ENCODE data around the gene LYPD8. TPM values are rescaled to one million over a fixed set of nuclear protein-coding genes. Genes with fewer than 3 reads are reported as not detected.

LYPD8 gene
- total RNA-seq, 1 donor from 2014 or later, result not detected

DNA sequence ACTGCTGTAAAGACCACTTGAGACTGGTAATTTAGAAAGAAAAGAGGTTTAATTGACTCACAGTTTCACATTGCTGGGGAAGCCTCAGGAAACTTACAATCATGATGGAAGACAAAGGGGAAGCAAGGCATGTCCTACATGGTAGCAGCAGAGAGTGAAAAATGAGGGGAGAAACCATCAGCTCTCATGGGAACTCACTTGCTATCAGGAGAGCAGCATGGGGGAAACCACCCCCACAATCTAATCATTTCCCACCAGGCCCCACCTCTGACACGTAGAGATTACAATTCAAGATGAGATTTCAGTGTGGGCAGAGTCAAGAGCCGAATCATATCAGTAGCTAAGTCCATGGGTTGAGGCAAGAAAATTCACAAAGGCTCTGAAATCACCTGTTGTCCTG is 23.8 kb upstream of the LYPD8 start:
- Mint-ChIP-seq H3K27ac (no peak overlapping the region), H3K36me3 (ENCODE audit: insufficient read depth) (peaks cover 4% of the 10 kb centered on the region), H3K4me1 (ENCODE audit: low read depth) (no peaks in the 10 kb centered on the region), H3K27me3 (no peaks in the 10 kb centered on the region), H3K4me3 (ENCODE audit: low read depth) (no peak overlapping the region), H3K9me3 (ENCODE audit: low read depth) (peaks cover 66% of the 10 kb centered on the region)
- DNase-seq (ENCODE audit: low spot score, unreplicated experiment), result no peak
- TF ChIP-seq, protein P1, sequence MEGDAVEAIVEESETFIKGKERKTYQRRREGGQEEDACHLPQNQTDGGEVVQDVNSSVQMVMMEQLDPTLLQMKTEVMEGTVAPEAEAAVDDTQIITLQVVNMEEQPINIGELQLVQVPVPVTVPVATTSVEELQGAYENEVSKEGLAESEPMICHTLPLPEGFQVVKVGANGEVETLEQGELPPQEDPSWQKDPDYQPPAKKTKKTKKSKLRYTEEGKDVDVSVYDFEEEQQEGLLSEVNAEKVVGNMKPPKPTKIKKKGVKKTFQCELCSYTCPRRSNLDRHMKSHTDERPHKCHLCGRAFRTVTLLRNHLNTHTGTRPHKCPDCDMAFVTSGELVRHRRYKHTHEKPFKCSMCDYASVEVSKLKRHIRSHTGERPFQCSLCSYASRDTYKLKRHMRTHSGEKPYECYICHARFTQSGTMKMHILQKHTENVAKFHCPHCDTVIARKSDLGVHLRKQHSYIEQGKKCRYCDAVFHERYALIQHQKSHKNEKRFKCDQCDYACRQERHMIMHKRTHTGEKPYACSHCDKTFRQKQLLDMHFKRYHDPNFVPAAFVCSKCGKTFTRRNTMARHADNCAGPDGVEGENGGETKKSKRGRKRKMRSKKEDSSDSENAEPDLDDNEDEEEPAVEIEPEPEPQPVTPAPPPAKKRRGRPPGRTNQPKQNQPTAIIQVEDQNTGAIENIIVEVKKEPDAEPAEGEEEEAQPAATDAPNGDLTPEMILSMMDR (IDR thresholded peaks at IDR 0.05; ENCODE audit: unreplicated experiment), result no peak

DNA sequence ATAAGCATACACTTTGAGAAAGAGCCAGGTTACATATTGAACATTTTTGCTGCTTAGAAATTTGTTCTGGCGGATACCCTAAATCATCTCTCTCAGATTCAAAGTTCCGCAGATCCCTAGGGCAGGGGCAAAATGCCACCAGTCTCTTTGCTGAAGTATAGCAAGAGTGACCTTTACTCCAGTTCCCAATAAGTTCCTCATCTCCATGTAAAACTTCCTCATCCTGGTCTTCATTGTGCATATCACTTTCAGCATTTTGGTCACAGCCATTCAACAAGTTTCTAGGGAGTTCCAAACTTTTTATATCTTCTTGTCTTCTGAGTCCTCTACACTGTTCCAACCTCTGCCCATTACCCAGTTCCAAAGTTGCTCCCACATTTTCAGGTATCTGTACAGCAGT is 23.3 kb upstream of the LYPD8 start:
- no peaks in the 10 kb centered on the region for H3K4me1 Mint-ChIP-seq (ENCODE audit: low read depth)
- H3K4me3 Mint-ChIP-seq (ENCODE audit: low read depth), result no peak overlapping the region
- H3K27ac Mint-ChIP-seq, result no peak overlapping the region
- H3K9me3 Mint-ChIP-seq (ENCODE audit: low read depth), result peaks cover 66% of the 10 kb centered on the region
- TF ChIP-seq, protein P1 (IDR thresholded peaks at IDR 0.05; ENCODE audit: unreplicated experiment), result no peak
- no peaks in the 10 kb centered on the region for H3K27me3 Mint-ChIP-seq
- DNase-seq (ENCODE audit: low spot score, unreplicated experiment), result no peak
- H3K36me3 Mint-ChIP-seq (ENCODE audit: insufficient read depth), result peaks cover 4% of the 10 kb centered on the region

DNA sequence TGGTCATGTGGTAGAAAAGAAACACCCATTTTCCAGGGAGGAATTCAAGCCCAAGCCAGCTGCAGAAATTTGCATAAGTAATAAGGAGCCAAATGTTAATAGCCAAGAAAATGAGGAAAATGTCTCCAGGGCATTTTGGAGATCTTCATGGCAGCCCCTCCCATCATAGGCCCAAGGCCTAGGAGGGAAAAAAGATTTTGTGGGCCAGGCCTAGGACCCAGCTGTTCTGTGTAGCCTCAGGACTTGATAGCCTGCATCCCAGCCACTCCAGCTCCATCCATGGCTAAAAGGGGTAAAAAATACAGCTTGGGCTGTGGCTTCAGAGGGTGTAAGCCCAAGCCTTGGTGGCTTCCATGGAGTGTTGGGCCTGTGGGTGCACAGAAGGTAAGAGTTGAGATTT is 21.4 kb upstream of the LYPD8 start:
- Mint-ChIP-seq H3K27ac (no peak overlapping the region), H3K36me3 (ENCODE audit: insufficient read depth) (peaks cover 3% of the 10 kb centered on the region), H3K4me3 (ENCODE audit: low read depth) (no peak overlapping the region), H3K4me1 (ENCODE audit: low read depth) (no peaks in the 10 kb centered on the region), H3K9me3 (ENCODE audit: low read depth) (peaks cover 60% of the 10 kb centered on the region), H3K27me3 (no peaks in the 10 kb centered on the region)
- no peak for DNase-seq (ENCODE audit: low spot score, unreplicated experiment)
- TF ChIP-seq, protein P1 (IDR thresholded peaks at IDR 0.05; ENCODE audit: unreplicated experiment), result no peak

DNA sequence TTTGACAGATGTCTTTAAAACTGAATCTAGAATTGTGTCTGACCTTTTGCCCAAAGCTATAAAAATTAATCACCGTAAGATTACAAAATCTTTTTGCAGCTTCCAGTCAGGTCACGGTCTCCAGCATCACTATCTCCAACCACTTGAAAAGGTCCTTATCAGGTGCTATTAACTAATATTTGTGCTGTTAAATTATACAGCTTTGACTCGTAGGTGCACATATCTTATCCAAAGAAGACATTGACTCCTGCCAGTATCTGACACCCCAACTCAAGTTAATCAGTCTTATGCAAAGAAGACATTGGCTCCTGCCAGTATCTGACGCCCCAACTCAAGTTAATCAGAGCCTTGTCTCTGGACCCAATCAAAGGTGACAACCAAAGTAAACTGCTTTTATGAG is 19.9 kb upstream of the LYPD8 start:
- Mint-ChIP-seq H3K9me3 (ENCODE audit: low read depth) (peaks cover 59% of the 10 kb centered on the region), H3K36me3 (ENCODE audit: insufficient read depth) (peaks cover 1% of the 10 kb centered on the region), H3K27ac (no peak overlapping the region), H3K4me3 (ENCODE audit: low read depth) (no peak overlapping the region), H3K4me1 (ENCODE audit: low read depth) (no peaks in the 10 kb centered on the region), H3K27me3 (no peaks in the 10 kb centered on the region)
- DNase-seq (ENCODE audit: low spot score, unreplicated experiment), result no peak
- TF ChIP-seq, protein P1 (IDR thresholded peaks at IDR 0.05; ENCODE audit: unreplicated experiment), result no peak

DNA sequence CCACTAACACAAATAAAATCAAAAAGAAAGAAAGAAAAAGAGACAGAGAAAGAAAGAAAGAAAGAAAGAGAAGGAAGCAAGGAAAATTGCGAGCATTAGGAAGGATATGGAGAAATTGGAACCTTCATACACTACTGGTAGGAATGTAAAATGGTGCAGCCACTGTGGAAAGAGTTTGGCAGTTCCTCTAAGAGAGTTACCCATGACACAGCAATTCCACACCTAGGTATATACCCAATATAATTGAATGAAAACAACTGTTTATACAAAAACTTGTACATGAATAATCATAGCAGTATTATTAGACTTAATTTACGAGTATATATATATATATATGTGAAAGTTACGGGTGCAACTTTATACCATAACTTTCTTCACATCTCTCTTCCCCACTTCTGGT is 4.1 kb upstream of the LYPD8 start:
- H3K36me3 Mint-ChIP-seq (ENCODE audit: insufficient read depth), result peaks cover 2% of the 10 kb centered on the region
- H3K27me3 Mint-ChIP-seq, result no peaks in the 10 kb centered on the region
- no peak overlapping the region for H3K27ac Mint-ChIP-seq
- no peak overlapping the region for H3K4me3 Mint-ChIP-seq (ENCODE audit: low read depth)
- H3K4me1 Mint-ChIP-seq (ENCODE audit: low read depth), result no peaks in the 10 kb centered on the region
- TF ChIP-seq, protein P1 (IDR thresholded peaks at IDR 0.05; ENCODE audit: unreplicated experiment), result no peak
- no peak for DNase-seq (ENCODE audit: low spot score, unreplicated experiment)
- H3K9me3 Mint-ChIP-seq (ENCODE audit: low read depth), result peaks cover 48% of the 10 kb centered on the region

Measured in progenitor cell of endocrine pancreas (in vitro differentiated cells).